Measurements from ENCODE around the gene SYMPK. TPM values are rescaled to one million over a fixed set of nuclear protein-coding genes. Genes with fewer than 3 reads are reported as not detected.
A peak's percentile ranks its signal among the peaks of the same experiment; 100 is the strongest.

Gene SYMPK
- total and polyA plus RNA-seq, 10 donors = 56.3 to 148 (median 75.9) TPM

GRCh38 chr19:45825917-45826893 lies 36.7 kb downstream of the SYMPK start:
- DNase-seq = no peak

GRCh38 chr19:45825263-45825605 lies 37.7 kb downstream of the SYMPK start:
- H3K9me3 ChIP-seq = no peaks in the 10 kb centered on the region
- no peaks in the 10 kb centered on the region for H3K27me3 ChIP-seq (replicated peaks in 1 of 7)
- peaks cover 0 to 100% (median 94%) of the 10 kb centered on the region in 6 donors for H3K36me3 ChIP-seq
- 90 to 97% (median 95%) methylated on average over 7 to 8 of the region's 8 CpGs for WGBS, 5 donors
- no peak overlapping the region for H3K4me3 ChIP-seq
- H3K4me1 ChIP-seq = no peaks in the 10 kb centered on the region
- TF ChIP-seq POLR2AphosphoS5 (IDR thresholded peaks at IDR 0.05) (no peak), CTCF (IDR thresholded peaks at IDR 0.05 in 8 of 11, conservative IDR thresholded peaks at IDR 0.05 in 3 of 11) (no peak), POLR2A (IDR thresholded peaks at IDR 0.05) (no peak)
- no peak for DNase-seq
- intact Hi-C loops (cut with DNase I; ENCODE audit: low total_unique reads) = no loop called here
- H3K27ac ChIP-seq = no peak overlapping the region

More at GRCh38 chr19:45825917-45826893, 36.7 kb downstream of the SYMPK start:
- WGBS, 5 donors = 82 to 92% (median 87%) methylated on average over 21 to 22 of the region's 22 CpGs
- no peaks in the 10 kb centered on the region for H3K27me3 ChIP-seq (replicated peaks in 1 of 7)
- no peaks in the 10 kb centered on the region for H3K4me1 ChIP-seq
- no peaks in the 10 kb centered on the region for H3K9me3 ChIP-seq
- H3K36me3 ChIP-seq = peaks cover 0 to 100% (median 95%) of the 10 kb centered on the region in 6 donors
- H3K27ac ChIP-seq = no peak overlapping the region
- intact Hi-C loops (cut with DNase I; ENCODE audit: low total_unique reads) = no loop called here
- no peak overlapping the region for H3K4me3 ChIP-seq
- TF ChIP-seq CTCF (IDR thresholded peaks at IDR 0.05 in 8 of 11, conservative IDR thresholded peaks at IDR 0.05 in 3 of 11) (no peak), POLR2AphosphoS5 (IDR thresholded peaks at IDR 0.05) (peak in 1 of 3 donors; percentile 31), POLR2A (IDR thresholded peaks at IDR 0.05) (no peak)

GRCh38 chr19:45824531-45825262 lies 38.2 kb downstream of the SYMPK start:
- TF ChIP-seq POLR2AphosphoS5 (IDR thresholded peaks at IDR 0.05) = peak; percentile 19 to 71 (median 42)
- no peak for TF ChIP-seq CTCF (IDR thresholded peaks at IDR 0.05 in 8 of 11, conservative IDR thresholded peaks at IDR 0.05 in 3 of 11)
- no peak for TF ChIP-seq POLR2A (IDR thresholded peaks at IDR 0.05)
- Histone ChIP-seq H3K27ac (no peak overlapping the region), H3K27me3 (replicated peaks in 1 of 7) (no peaks in the 10 kb centered on the region), H3K9me3 (no peaks in the 10 kb centered on the region), H3K4me3 (no peak overlapping the region), H3K36me3 (peaks cover 0 to 100% (median 93%) of the 10 kb centered on the region in 6 donors), H3K4me1 (no peaks in the 10 kb centered on the region)
- 82 to 93% (median 90%) methylated on average over 25 to 26 of the region's 26 CpGs for WGBS, 5 donors
- DNase-seq = no peak
- intact Hi-C loops (cut with DNase I; ENCODE audit: low total_unique reads) = no loop called here

Data from spleen (tissue), 11 donors.